HG03520 (cell line): ENCODE measurements around the gene PLEKHM2.
A peak's percentile ranks its signal among the peaks of the same experiment; 100 is the strongest.

Experiments
- ATAC-seq: cut with Tn5 transposase; IDR thresholded peaks from one replicate; pipeline ENCODE4 v1.9.1; 2021; ENCODE audit warnings: mild to moderate bottlenecking, moderate library complexity; ENCODE audit not compliant: unreplicated experiment

The PLEKHM2 gene

GRCh38 chr1:15674386-15675159, 9.5 kb upstream of the PLEKHM2 start:
- ATAC-seq, result no peak

- no peak for ATAC-seq
These were observed 8.1 kb upstream of the PLEKHM2 start for GRCh38 chr1:15676010-15676409.

GRCh38 chr1:15676688-15677661, 7.1 kb upstream of the PLEKHM2 start:
- no peak for ATAC-seq

- ATAC-seq, result no peak
These were observed 5.5 kb upstream of the PLEKHM2 start for GRCh38 chr1:15678578-15678977.

GRCh38 chr1:15680131-15680530, 4.0 kb upstream of the PLEKHM2 start:
- no peak for ATAC-seq

GRCh38 chr1:15680561-15681348, 3.4 kb upstream of the PLEKHM2 start:
- ATAC-seq, result no peak

- no peak for ATAC-seq
These were observed 2.5 kb upstream of the PLEKHM2 start for GRCh38 chr1:15681349-15682292.

- no peak for ATAC-seq
These were observed 1.2 kb upstream of the PLEKHM2 start for GRCh38 chr1:15682936-15683341.

GRCh38 chr1:15683345-15684039, 628 bp upstream of the PLEKHM2 start:
- ATAC-seq, result no peak

GRCh38 chr1:15684468-15685291, 560 bp downstream of the PLEKHM2 start:
- peak; percentile 31 for ATAC-seq

GRCh38 chr1:15685820-15686219, 1.7 kb downstream of the PLEKHM2 start:
- ATAC-seq, result no peak

GRCh38 chr1:15687446-15687845, 3.3 kb downstream of the PLEKHM2 start:
- no peak for ATAC-seq

- ATAC-seq, result no peak
These were observed 6.2 kb downstream of the PLEKHM2 start for GRCh38 chr1:15690317-15690716.

GRCh38 chr1:15691434-15692032, 7.4 kb downstream of the PLEKHM2 start:
- no peak for ATAC-seq

GRCh38 chr1:15692121-15692682, 8.1 kb downstream of the PLEKHM2 start:
- no peak for ATAC-seq

GRCh38 chr1:15693371-15693770, 9.3 kb downstream of the PLEKHM2 start:
- no peak for ATAC-seq

- ATAC-seq, result peak; percentile 81
These were observed 12.9 kb downstream of the PLEKHM2 start for GRCh38 chr1:15696956-15697521.
